MCF 10A (cell line): ENCODE measurements around the gene CORO1C. TPM values are rescaled to one million over a fixed set of nuclear protein-coding genes. Genes with fewer than 3 reads are reported as not detected.
A peak's percentile ranks its signal among the peaks of the same experiment; 100 is the strongest.

Source experiments
- BruUV-seq: library from RNA; stranded (reverse); fragments of 400-500 nt; replicated peaks from 2 replicates; lab custom pipeline; 2021; lab: Mats Ljungman, UMichigan
- CTCF ChIA-PET: fragments of 300-600 bp; sonication (Branson Sonifier 250); formaldehyde crosslinking; extraction: SDS; loops from one replicate; lab custom pipeline; 2021; ENCODE audit warnings: antibody characterized with exemption, inconsistent platforms; lab: Yijun Ruan, JAX
- POLR2A ChIA-PET: fragments of 300-600, 350-650 bp; sonication (Branson Sonifier 250); formaldehyde crosslinking; extraction: SDS; loops from one replicate; lab custom pipeline; 2020; ENCODE audit warnings: antibody characterized with exemption, inconsistent platforms; lab: Yijun Ruan, JAX
- DNase-seq: peaks from one replicate; pipeline ENCODE4 v3.0.0-alpha.2; 2018; ENCODE audit not compliant: unreplicated experiment
- H3K27ac Mint-ChIP-seq: one replicate; pipeline ENCODE4 v1.8.0; 2022; ENCODE audit warnings: mild to moderate bottlenecking, low read depth, mixed read lengths; ENCODE audit not compliant: unreplicated experiment
- H3K27me3 Mint-ChIP-seq: one replicate; pipeline ENCODE4 v1.8.0; 2022; ENCODE audit warnings: mixed read lengths; ENCODE audit not compliant: insufficient read depth, unreplicated experiment
- H3K36me3 Mint-ChIP-seq: one replicate; pipeline ENCODE4 v1.8.0; 2022; ENCODE audit warnings: mild to moderate bottlenecking, moderate library complexity, mixed read lengths; ENCODE audit not compliant: insufficient read depth, unreplicated experiment
- H3K4me1 Mint-ChIP-seq: one replicate; pipeline ENCODE4 v1.8.0; 2022; ENCODE audit warnings: mixed read lengths; ENCODE audit not compliant: insufficient read depth, unreplicated experiment
- H3K4me3 Mint-ChIP-seq: one replicate; pipeline ENCODE4 v1.8.0; 2022; ENCODE audit warnings: mild to moderate bottlenecking, moderate library complexity, mixed read lengths; ENCODE audit not compliant: unreplicated experiment
- H3K9me3 Mint-ChIP-seq: one replicate; pipeline ENCODE4 v1.8.0; 2022; ENCODE audit warnings: mixed read lengths; ENCODE audit not compliant: unreplicated experiment
- CTCF ChIP-seq: fragments of 200-600 bp; IDR thresholded peaks from one replicate; pipeline ENCODE4 v1.8.0; 2022; ENCODE audit warnings: antibody characterized with exemption, mild to moderate bottlenecking; ENCODE audit not compliant: unreplicated experiment
- intact Hi-C: fragments of 100-400 bp; cut with micrococcal nuclease; formaldehyde crosslinking; loops from 2 replicates; pipeline ENCODE4 v1.14.1; 2022
- total RNA-seq: library from RNA; stranded (reverse); gene quantifications from 2 replicates; pipeline ENCODE4 v1.2.3, GENCODE V29; 2022

The CORO1C gene
- total RNA-seq, 1 experiment from 2014 or later = 130 TPM

- ChIA-PET CTCF (interaction anchor here (0.7 to 3.7 kb wide), 7 partner anchors 19 to 158 kb away, joined by 3 to 24 read pairs (median 4); no protein-coding TSS in a partner anchor), POLR2A (interaction anchor here (1.0 to 1.4 kb wide), 3 partner anchors 23 to 203 kb away, joined by 3 read pairs; partner anchors contain the start of gene ISCU)
- H3K36me3 Mint-ChIP-seq = peaks cover 70% of the 10 kb centered on the region
- no peaks in the 10 kb centered on the region for H3K27me3 Mint-ChIP-seq
- H3K9me3 Mint-ChIP-seq = no peaks in the 10 kb centered on the region
- H3K4me3 Mint-ChIP-seq = no peak overlapping the region
- H3K27ac Mint-ChIP-seq = peak overlapping the region; percentile 66
- DNase-seq = no peak
- peaks cover 20% of the 10 kb centered on the region for H3K4me1 Mint-ChIP-seq
- BruUV-seq = no TSS peak
- intact Hi-C loops = no loop called here
- TF ChIP-seq CTCF = no peak
Measured at GRCh38 chr12:108645686-108646599, 85.4 kb downstream of the CORO1C start.

GRCh38 chr12:108644811-108645120, 86.6 kb downstream of the CORO1C start:
- H3K4me1 Mint-ChIP-seq = peaks cover 23% of the 10 kb centered on the region
- intact Hi-C loops = no loop called here
- no peak overlapping the region for H3K4me3 Mint-ChIP-seq
- no peak overlapping the region for H3K27ac Mint-ChIP-seq
- peaks cover 62% of the 10 kb centered on the region for H3K36me3 Mint-ChIP-seq
- CTCF ChIA-PET = interaction anchor here (0.6 kb wide), 1 partner anchor 20 kb away, joined by 3 read pairs; no protein-coding TSS in a partner anchor
- H3K9me3 Mint-ChIP-seq = no peaks in the 10 kb centered on the region
- no TSS peak for BruUV-seq
- no peak for TF ChIP-seq CTCF
- POLR2A ChIA-PET = no interaction called here
- DNase-seq = no peak
- no peaks in the 10 kb centered on the region for H3K27me3 Mint-ChIP-seq

GRCh38 chr12:108643941-108644810, 87.1 kb downstream of the CORO1C start:
- TF ChIP-seq CTCF = no peak
- H3K36me3 Mint-ChIP-seq = peaks cover 56% of the 10 kb centered on the region
- ChIA-PET CTCF (interaction anchor here (0.6 kb wide), 2 partner anchors 21 to 898 kb away, joined by 3 read pairs; no protein-coding TSS in a partner anchor), POLR2A (interaction anchor here (1.3 kb wide), 1 partner anchor 13 kb away, joined by 4 read pairs; no protein-coding TSS in a partner anchor)
- intact Hi-C loops = no loop called here
- no peaks in the 10 kb centered on the region for H3K27me3 Mint-ChIP-seq
- H3K9me3 Mint-ChIP-seq = no peaks in the 10 kb centered on the region
- peaks cover 23% of the 10 kb centered on the region for H3K4me1 Mint-ChIP-seq
- no peak overlapping the region for H3K4me3 Mint-ChIP-seq
- peak; percentile 80 for DNase-seq
- BruUV-seq = no TSS peak
- peak overlapping the region; percentile 55 for H3K27ac Mint-ChIP-seq
